DND-41 (cell line): Measurements from ENCODE around the gene SLC45A1.

ENCODE experiments used
- ATAC-seq: fragments of 200-7000 bp; cut with Tn5 transposase; 3 replicates; pipeline ENCODE4 v1.9.1; 2021; ENCODE audit warnings: low read depth; ENCODE audit not compliant: insufficient read depth
- DNase-seq: peaks from one replicate; pipeline ENCODE4 v3.0.0-alpha.2; 2020
- H2AFZ ChIP-seq: 2 replicates; pipeline ENCODE4 v1.6.0; 2012; ENCODE audit warnings: low read depth, low read length
- H3K27ac ChIP-seq: 2 replicates; pipeline ENCODE4 v1.5.1; 2012; ENCODE audit warnings: low read length, inconsistent platforms
- H3K27me3 ChIP-seq: fragments of 200-600 bp; sonication (generic); 2 replicates; pipeline ENCODE4 v1.6.0; 2012; ENCODE audit warnings: low read length, mild to moderate bottlenecking, inconsistent platforms; ENCODE audit not compliant: insufficient read depth, poor library complexity
- H3K36me3 ChIP-seq: 2 replicates; pipeline ENCODE4 v1.5.1; 2012; ENCODE audit warnings: low read length, inconsistent platforms; ENCODE audit not compliant: insufficient read depth
- H3K4me1 ChIP-seq: 2 replicates; pipeline ENCODE4 v1.5.1; 2012; ENCODE audit warnings: mild to moderate bottlenecking, low read length; ENCODE audit not compliant: insufficient read depth
- H3K4me2 ChIP-seq: 2 replicates; pipeline ENCODE4 v1.6.0; 2012; ENCODE audit warnings: mild to moderate bottlenecking, moderate library complexity, low read length, inconsistent platforms; ENCODE audit not compliant: insufficient read depth
- H3K4me3 ChIP-seq, 2 experiments: fragments of 200-600 bp in 1 of 2; shearing (Covaris generic) in 1 of 2; 2 replicates each; pipeline ENCODE4 v1.5.1; 2012 to 2016; ENCODE audit warnings: inconsistent platforms in 2 of 2, low read length in 2 of 2, mild to moderate bottlenecking in 2 of 2, low read depth in 1 of 2, moderate library complexity in 1 of 2
- H3K79me2 ChIP-seq: 2 replicates; pipeline ENCODE4 v1.6.0; 2012; ENCODE audit warnings: low read length, inconsistent platforms; ENCODE audit not compliant: insufficient read depth
- H3K9ac ChIP-seq: 2 replicates; pipeline ENCODE4 v1.6.0; 2012; ENCODE audit warnings: low read depth, mild to moderate bottlenecking, inconsistent platforms, low read length, moderate library complexity
- H3K9me3 ChIP-seq: 2 replicates; pipeline ENCODE4 v1.5.1; 2012; ENCODE audit warnings: low read length, moderate library complexity, mild to moderate bottlenecking, inconsistent platforms; ENCODE audit not compliant: insufficient read depth, severe bottlenecking
- H4K20me1 ChIP-seq: 2 replicates; pipeline ENCODE4 v1.6.0; 2012; ENCODE audit warnings: low read length; ENCODE audit not compliant: insufficient read depth
- EZH2 ChIP-seq: IDR thresholded peaks from 3 replicates; pipeline ENCODE4 v1.6.1; 2012; ENCODE audit warnings: borderline replicate concordance, low read depth, mild to moderate bottlenecking, moderate library complexity, low read length, inconsistent platforms; ENCODE audit not compliant: severe bottlenecking
- TF ChIP-seq, protein P1 (sequence below): IDR thresholded peaks from 2 replicates; pipeline ENCODE4 v1.5.1; 2012; ENCODE audit warnings: borderline replicate concordance, low read length, moderate library complexity, mild to moderate bottlenecking; ENCODE audit not compliant: poor library complexity, severe bottlenecking; ENCODE audit errors: extremely low read depth

Gene SLC45A1

GRCh38 chr1:8333246-8333987 lies 15.5 kb downstream of the SLC45A1 start:
- no peak overlapping the region for H3K9ac ChIP-seq
- H3K4me2 ChIP-seq = no peak overlapping the region
- H3K9me3 ChIP-seq = no peaks in the 10 kb centered on the region
- no peak overlapping the region for H3K4me3 ChIP-seq
- no peaks in the 10 kb centered on the region for H3K27me3 ChIP-seq
- no peaks in the 10 kb centered on the region for H3K79me2 ChIP-seq
- no peaks in the 10 kb centered on the region for H3K36me3 ChIP-seq
- TF ChIP-seq, protein P1, sequence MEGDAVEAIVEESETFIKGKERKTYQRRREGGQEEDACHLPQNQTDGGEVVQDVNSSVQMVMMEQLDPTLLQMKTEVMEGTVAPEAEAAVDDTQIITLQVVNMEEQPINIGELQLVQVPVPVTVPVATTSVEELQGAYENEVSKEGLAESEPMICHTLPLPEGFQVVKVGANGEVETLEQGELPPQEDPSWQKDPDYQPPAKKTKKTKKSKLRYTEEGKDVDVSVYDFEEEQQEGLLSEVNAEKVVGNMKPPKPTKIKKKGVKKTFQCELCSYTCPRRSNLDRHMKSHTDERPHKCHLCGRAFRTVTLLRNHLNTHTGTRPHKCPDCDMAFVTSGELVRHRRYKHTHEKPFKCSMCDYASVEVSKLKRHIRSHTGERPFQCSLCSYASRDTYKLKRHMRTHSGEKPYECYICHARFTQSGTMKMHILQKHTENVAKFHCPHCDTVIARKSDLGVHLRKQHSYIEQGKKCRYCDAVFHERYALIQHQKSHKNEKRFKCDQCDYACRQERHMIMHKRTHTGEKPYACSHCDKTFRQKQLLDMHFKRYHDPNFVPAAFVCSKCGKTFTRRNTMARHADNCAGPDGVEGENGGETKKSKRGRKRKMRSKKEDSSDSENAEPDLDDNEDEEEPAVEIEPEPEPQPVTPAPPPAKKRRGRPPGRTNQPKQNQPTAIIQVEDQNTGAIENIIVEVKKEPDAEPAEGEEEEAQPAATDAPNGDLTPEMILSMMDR = no peak
- no peak for TF ChIP-seq EZH2
- no peaks in the 10 kb centered on the region for H3K4me1 ChIP-seq
- no peak overlapping the region for H3K27ac ChIP-seq
- ATAC-seq (no peak), DNase-seq (no peak)
- no peaks in the 10 kb centered on the region for H4K20me1 ChIP-seq
- no peak overlapping the region for H2AFZ ChIP-seq

DNA sequence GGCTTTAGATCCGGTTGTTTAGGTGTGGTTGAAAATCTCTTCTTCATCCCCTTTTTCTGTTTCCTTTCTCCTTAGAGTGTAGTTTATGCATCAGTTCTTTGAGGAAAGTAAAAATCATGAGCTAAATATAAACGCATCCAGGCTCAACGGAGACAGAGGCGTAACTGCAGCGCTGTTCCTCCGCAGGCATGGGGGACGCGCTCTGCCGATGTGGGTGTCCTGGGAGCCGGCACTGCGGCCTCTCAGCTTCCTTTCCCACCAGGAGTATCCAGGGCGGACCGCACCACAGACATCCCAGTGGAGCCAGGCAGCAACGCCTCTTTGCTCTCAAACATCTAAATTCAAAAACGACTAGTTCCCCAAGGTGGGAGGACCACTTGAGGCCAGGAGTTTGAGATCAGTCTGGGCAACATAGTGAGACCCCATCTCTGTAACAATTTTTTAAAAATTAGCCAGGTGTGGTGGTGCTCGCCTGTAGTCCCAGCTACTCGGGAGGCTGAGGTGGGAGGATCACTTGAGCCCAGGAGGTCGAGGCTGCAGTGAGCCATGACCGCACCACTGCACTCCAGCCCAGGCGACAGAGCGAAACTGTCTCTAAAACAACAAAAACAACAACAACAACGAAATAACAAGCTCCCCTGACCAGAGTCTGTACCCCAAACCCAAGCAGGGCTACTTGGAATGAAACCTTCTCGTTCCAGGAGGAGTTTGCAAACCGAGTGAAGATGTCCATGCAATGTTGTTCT lies 16.4 kb downstream of the SLC45A1 start:
- Histone ChIP-seq H2AFZ (no peak overlapping the region), H3K27me3 (no peaks in the 10 kb centered on the region), H3K27ac (no peak overlapping the region), H3K79me2 (no peaks in the 10 kb centered on the region), H3K4me3 (no peak overlapping the region), H3K4me1 (no peaks in the 10 kb centered on the region), H3K36me3 (no peaks in the 10 kb centered on the region), H4K20me1 (no peaks in the 10 kb centered on the region), H3K9me3 (no peaks in the 10 kb centered on the region), H3K9ac (no peak overlapping the region), H3K4me2 (no peak overlapping the region)
- no peak for ATAC-seq
- DNase-seq = no peak
- TF ChIP-seq, protein P1 = no peak
- no peak for TF ChIP-seq EZH2

GRCh38 chr1:8335246-8335645 lies 17.3 kb downstream of the SLC45A1 start:
- no peak overlapping the region for H3K9ac ChIP-seq
- no peaks in the 10 kb centered on the region for H3K9me3 ChIP-seq
- no peaks in the 10 kb centered on the region for H3K27me3 ChIP-seq
- no peaks in the 10 kb centered on the region for H4K20me1 ChIP-seq
- no peak overlapping the region for H2AFZ ChIP-seq
- H3K4me1 ChIP-seq = no peaks in the 10 kb centered on the region
- no peak overlapping the region for H3K27ac ChIP-seq
- no peak overlapping the region for H3K4me2 ChIP-seq
- no peaks in the 10 kb centered on the region for H3K79me2 ChIP-seq
- DNase-seq (no peak), ATAC-seq (no peak)
- H3K4me3 ChIP-seq = no peak overlapping the region
- H3K36me3 ChIP-seq = no peaks in the 10 kb centered on the region
- TF ChIP-seq, protein P1 = no peak
- no peak for TF ChIP-seq EZH2
